GM23338 (cell line): ENCODE measurements around the gene PCDH17.

ENCODE experiments used
- CREB1 ChIP-seq: fragments of 250-450 bp; sonication (Bioruptor Pico); IDR thresholded peaks from 2 replicates; pipeline ENCODE4 v1.5.0; 2020; ENCODE audit warnings: low read depth, mild to moderate bottlenecking, moderate library complexity
- EZH2 ChIP-seq: fragments of 200-600 bp; sonication (generic); IDR thresholded peaks from one replicate; pipeline ENCODE4 v1.8.0; 2017; ENCODE audit warnings: antibody characterized with exemption, mild to moderate bottlenecking, low read depth; ENCODE audit not compliant: unreplicated experiment
- EZH2phosphoT487 ChIP-seq: fragments of 200-600 bp; sonication (generic); IDR thresholded peaks from one replicate; pipeline ENCODE4 v1.8.1; 2018; ENCODE audit warnings: antibody characterized with exemption; ENCODE audit not compliant: unreplicated experiment
- JUNB ChIP-seq: IDR thresholded peaks from one replicate; pipeline ENCODE4 v1.6.1; 2016; ENCODE audit warnings: antibody characterized with exemption; ENCODE audit not compliant: unreplicated experiment
- NANOG ChIP-seq: IDR thresholded peaks from 2 replicates; pipeline ENCODE4 v1.6.1; 2016; ENCODE audit warnings: antibody characterized with exemption, borderline replicate concordance
- POLR2AphosphoS5 ChIP-seq: IDR thresholded peaks from 2 replicates; pipeline ENCODE4 v1.6.1; 2016; ENCODE audit warnings: antibody characterized with exemption, low read depth
- STAT1 ChIP-seq: IDR thresholded peaks from one replicate; pipeline ENCODE4 v1.6.1; 2016; ENCODE audit warnings: antibody characterized with exemption; ENCODE audit not compliant: unreplicated experiment
- ZNF114 ChIP-seq: fragments of 250-450 bp; sonication (Bioruptor Pico); IDR thresholded peaks from 2 replicates; pipeline ENCODE4 v1.5.0; 2020; ENCODE audit warnings: mild to moderate bottlenecking, moderate library complexity
- TF ChIP-seq, protein P1 (sequence below), 2 experiments: fragments of 200-600 bp in 1 of 2; sonication (generic) in 1 of 2; conservative IDR thresholded peaks; 2 replicates each; pipeline versions ENCODE4 v1.5.1 to v1.6.1; 2016 to 2017; ENCODE audit warnings: antibody characterized with exemption in 2 of 2, low read depth in 2 of 2, mild to moderate bottlenecking in 2 of 2, moderate library complexity in 1 of 2
- TF ChIP-seq, protein P2 (sequence below): IDR thresholded peaks from one replicate; pipeline ENCODE4 v1.6.1; 2018; ENCODE audit warnings: antibody characterized with exemption; ENCODE audit not compliant: unreplicated experiment
- TF ChIP-seq, protein P3 (sequence below): IDR thresholded peaks from 2 replicates; pipeline ENCODE4 v1.6.1; 2016; ENCODE audit warnings: antibody characterized with exemption

DNA sequence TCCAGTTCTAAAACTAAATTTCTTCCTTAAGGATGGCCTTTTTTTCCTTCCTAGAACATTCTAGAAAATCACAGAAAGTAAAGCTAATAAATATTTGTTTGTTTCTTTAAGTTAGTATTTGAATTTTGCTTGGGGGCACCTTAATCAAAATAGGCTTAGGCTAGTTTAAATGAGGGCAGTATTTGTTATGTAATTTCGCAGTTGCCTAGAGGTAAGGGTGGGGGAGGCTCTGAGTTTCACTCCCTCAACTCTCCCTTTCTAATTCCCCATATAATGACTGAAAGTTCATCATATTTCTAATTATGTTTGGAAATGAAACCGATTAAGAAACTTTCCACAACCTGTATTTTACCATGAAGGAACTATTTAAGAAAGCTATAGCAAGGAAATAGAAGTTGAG lies 40.6 kb downstream of the PCDH17 start:
- TF ChIP-seq POLR2AphosphoS5 (no peak), STAT1 (no peak), EZH2 (no peak), NANOG (no peak), ZNF114 (CRISPR knock-in tag) (no peak), EZH2phosphoT487 (no peak), JUNB (no peak), CREB1 (CRISPR knock-in tag) (no peak)
- TF ChIP-seq, protein P1, sequence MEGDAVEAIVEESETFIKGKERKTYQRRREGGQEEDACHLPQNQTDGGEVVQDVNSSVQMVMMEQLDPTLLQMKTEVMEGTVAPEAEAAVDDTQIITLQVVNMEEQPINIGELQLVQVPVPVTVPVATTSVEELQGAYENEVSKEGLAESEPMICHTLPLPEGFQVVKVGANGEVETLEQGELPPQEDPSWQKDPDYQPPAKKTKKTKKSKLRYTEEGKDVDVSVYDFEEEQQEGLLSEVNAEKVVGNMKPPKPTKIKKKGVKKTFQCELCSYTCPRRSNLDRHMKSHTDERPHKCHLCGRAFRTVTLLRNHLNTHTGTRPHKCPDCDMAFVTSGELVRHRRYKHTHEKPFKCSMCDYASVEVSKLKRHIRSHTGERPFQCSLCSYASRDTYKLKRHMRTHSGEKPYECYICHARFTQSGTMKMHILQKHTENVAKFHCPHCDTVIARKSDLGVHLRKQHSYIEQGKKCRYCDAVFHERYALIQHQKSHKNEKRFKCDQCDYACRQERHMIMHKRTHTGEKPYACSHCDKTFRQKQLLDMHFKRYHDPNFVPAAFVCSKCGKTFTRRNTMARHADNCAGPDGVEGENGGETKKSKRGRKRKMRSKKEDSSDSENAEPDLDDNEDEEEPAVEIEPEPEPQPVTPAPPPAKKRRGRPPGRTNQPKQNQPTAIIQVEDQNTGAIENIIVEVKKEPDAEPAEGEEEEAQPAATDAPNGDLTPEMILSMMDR (conservative IDR thresholded peaks at IDR 0.05; ENCODE audit: low read depth in 2 of 2) = no peak
- TF ChIP-seq, protein P2, sequence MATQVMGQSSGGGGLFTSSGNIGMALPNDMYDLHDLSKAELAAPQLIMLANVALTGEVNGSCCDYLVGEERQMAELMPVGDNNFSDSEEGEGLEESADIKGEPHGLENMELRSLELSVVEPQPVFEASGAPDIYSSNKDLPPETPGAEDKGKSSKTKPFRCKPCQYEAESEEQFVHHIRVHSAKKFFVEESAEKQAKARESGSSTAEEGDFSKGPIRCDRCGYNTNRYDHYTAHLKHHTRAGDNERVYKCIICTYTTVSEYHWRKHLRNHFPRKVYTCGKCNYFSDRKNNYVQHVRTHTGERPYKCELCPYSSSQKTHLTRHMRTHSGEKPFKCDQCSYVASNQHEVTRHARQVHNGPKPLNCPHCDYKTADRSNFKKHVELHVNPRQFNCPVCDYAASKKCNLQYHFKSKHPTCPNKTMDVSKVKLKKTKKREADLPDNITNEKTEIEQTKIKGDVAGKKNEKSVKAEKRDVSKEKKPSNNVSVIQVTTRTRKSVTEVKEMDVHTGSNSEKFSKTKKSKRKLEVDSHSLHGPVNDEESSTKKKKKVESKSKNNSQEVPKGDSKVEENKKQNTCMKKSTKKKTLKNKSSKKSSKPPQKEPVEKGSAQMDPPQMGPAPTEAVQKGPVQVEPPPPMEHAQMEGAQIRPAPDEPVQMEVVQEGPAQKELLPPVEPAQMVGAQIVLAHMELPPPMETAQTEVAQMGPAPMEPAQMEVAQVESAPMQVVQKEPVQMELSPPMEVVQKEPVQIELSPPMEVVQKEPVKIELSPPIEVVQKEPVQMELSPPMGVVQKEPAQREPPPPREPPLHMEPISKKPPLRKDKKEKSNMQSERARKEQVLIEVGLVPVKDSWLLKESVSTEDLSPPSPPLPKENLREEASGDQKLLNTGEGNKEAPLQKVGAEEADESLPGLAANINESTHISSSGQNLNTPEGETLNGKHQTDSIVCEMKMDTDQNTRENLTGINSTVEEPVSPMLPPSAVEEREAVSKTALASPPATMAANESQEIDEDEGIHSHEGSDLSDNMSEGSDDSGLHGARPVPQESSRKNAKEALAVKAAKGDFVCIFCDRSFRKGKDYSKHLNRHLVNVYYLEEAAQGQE = no peak
- TF ChIP-seq, protein P3, sequence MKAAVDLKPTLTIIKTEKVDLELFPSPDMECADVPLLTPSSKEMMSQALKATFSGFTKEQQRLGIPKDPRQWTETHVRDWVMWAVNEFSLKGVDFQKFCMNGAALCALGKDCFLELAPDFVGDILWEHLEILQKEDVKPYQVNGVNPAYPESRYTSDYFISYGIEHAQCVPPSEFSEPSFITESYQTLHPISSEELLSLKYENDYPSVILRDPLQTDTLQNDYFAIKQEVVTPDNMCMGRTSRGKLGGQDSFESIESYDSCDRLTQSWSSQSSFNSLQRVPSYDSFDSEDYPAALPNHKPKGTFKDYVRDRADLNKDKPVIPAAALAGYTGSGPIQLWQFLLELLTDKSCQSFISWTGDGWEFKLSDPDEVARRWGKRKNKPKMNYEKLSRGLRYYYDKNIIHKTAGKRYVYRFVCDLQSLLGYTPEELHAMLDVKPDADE = no peak
